HEK293 (cell line): ENCODE data around the gene SCUBE1.

Experiments used
- CTCF ChIA-PET: fragments of 350-600 bp; formaldehyde crosslinking; extraction: SDS; loops from one replicate; lab custom pipeline; 2021; ENCODE audit warnings: antibody characterized with exemption; lab: Yijun Ruan, JAX
- POLR2A ChIA-PET: fragments of 300-600 bp; formaldehyde crosslinking; extraction: SDS; loops from one replicate; lab custom pipeline; 2020; ENCODE audit warnings: antibody characterized with exemption, inconsistent platforms; lab: Yijun Ruan, JAX
- H3K27ac ChIP-seq: fragments of 200-500 bp; sonication (Bioruptor generic); 2 replicates; pipeline ENCODE4 v1.5.1; 2014; ENCODE audit warnings: low read depth, low read length, control low read depth, inconsistent platforms; ENCODE audit errors: extremely low read depth
- H3K36me3 ChIP-seq, 2 experiments: fragments of 200-500 bp in 1 of 2; sonication (Bioruptor generic) in 1 of 2; 1 replicate in 1 of 2; 2 replicates in 1 of 2; pipeline ENCODE4 v1.5.1; 2014 to 2017; ENCODE audit warnings: inconsistent platforms in 2 of 2, low read length in 2 of 2; ENCODE audit not compliant: control insufficient read depth in 2 of 2, insufficient read depth in 1 of 2
- H3K4me1 ChIP-seq: fragments of 200-500 bp; sonication (Bioruptor generic); 2 replicates; pipeline ENCODE4 v1.5.1; 2014; ENCODE audit warnings: mild to moderate bottlenecking, low read length, inconsistent platforms; ENCODE audit not compliant: control insufficient read depth, insufficient read depth
- H3K4me3 ChIP-seq: 2 replicates; pipeline ENCODE4 v1.5.1; 2011; ENCODE audit warnings: low read depth, mild to moderate bottlenecking, control low read depth, low read length, moderate library complexity
- H3K9me3 ChIP-seq: fragments of 200-500 bp; sonication (Bioruptor generic); 2 replicates; pipeline ENCODE4 v1.5.1; 2014; ENCODE audit warnings: low read depth, low read length, inconsistent platforms; ENCODE audit not compliant: control insufficient read depth, insufficient read depth
- GLI4 ChIP-seq: fragments of 450-650 bp; formaldehyde crosslinking; IDR thresholded peaks from 2 replicates; pipeline ENCODE4 v1.5.1; 2016; ENCODE audit warnings: missing biosample characterization, missing genetic modification characterization
- RBAK ChIP-seq: fragments of 450-650 bp; formaldehyde crosslinking; IDR thresholded peaks from 2 replicates; pipeline ENCODE4 v1.5.1; 2016; ENCODE audit warnings: missing biosample characterization, missing genetic modification characterization
- TCF7L2 ChIP-seq: IDR thresholded peaks from 2 replicates; pipeline ENCODE4 v1.6.1; 2011; ENCODE audit warnings: low read depth, mild to moderate bottlenecking, inconsistent platforms, low read length, moderate library complexity, borderline replicate concordance
- TRIM28 ChIP-seq: IDR thresholded peaks from 2 replicates; pipeline ENCODE4 v1.6.1; 2011; ENCODE audit warnings: low read length, control low read depth, borderline replicate concordance
- TSHZ1 ChIP-seq: fragments of 450-650 bp; formaldehyde crosslinking; IDR thresholded peaks from 2 replicates; pipeline ENCODE4 v1.5.1; 2016; ENCODE audit warnings: missing biosample characterization, missing genetic modification characterization, borderline replicate concordance
- ZFP37 ChIP-seq: fragments of 450-650 bp; formaldehyde crosslinking; IDR thresholded peaks from 2 replicates; pipeline ENCODE4 v1.5.1; 2016; ENCODE audit warnings: missing biosample characterization, missing genetic modification characterization
- ZNF10 ChIP-seq: fragments of 450-650 bp; formaldehyde crosslinking; IDR thresholded peaks from 2 replicates; pipeline ENCODE4 v1.5.1; 2017; ENCODE audit warnings: missing biosample characterization, missing genetic modification characterization
- ZNF19 ChIP-seq: fragments of 450-650 bp; formaldehyde crosslinking; IDR thresholded peaks from 2 replicates; pipeline ENCODE4; 2016; ENCODE audit warnings: missing biosample characterization, missing genetic modification characterization, low read depth
- ZNF280C ChIP-seq: fragments of 450-650 bp; formaldehyde crosslinking; IDR thresholded peaks from 2 replicates; pipeline ENCODE4 v1.5.1; 2016; ENCODE audit warnings: missing biosample characterization, missing genetic modification characterization
- ZNF37A ChIP-seq: fragments of 450-650 bp; IDR thresholded peaks from 2 replicates; pipeline ENCODE4 v1.5.1; 2018; ENCODE audit warnings: missing biosample characterization, missing genetic modification characterization
- ZNF394 ChIP-seq: fragments of 450-650 bp; formaldehyde crosslinking; IDR thresholded peaks from 2 replicates; pipeline ENCODE4 v1.5.1; 2016; ENCODE audit warnings: missing biosample characterization, missing genetic modification characterization, mild to moderate bottlenecking, moderate library complexity, borderline replicate concordance
- ZNF48 ChIP-seq: fragments of 450-650 bp; formaldehyde crosslinking; IDR thresholded peaks from 2 replicates; pipeline ENCODE4 v1.5.1; 2016; ENCODE audit warnings: missing biosample characterization, missing genetic modification characterization
- ZNF501 ChIP-seq: fragments of 450-650 bp; formaldehyde crosslinking; IDR thresholded peaks from 2 replicates; pipeline ENCODE4 v1.5.1; 2016; ENCODE audit warnings: missing biosample characterization, missing genetic modification characterization
- ZNF626 ChIP-seq: fragments of 450-650 bp; sonication (Bioruptor Pico); formaldehyde crosslinking; IDR thresholded peaks from 2 replicates; pipeline ENCODE4 v1.5.1; 2018; ENCODE audit warnings: missing biosample characterization, missing genetic modification characterization, inconsistent platforms
- ZNF670 ChIP-seq: fragments of 450-650 bp; formaldehyde crosslinking; IDR thresholded peaks from 2 replicates; pipeline ENCODE4 v1.5.1; 2016; ENCODE audit warnings: missing biosample characterization, missing genetic modification characterization, low read depth
- ZNF768 ChIP-seq: fragments of 450-650 bp; formaldehyde crosslinking; IDR thresholded peaks from 2 replicates; pipeline ENCODE4 v1.5.1; 2018; ENCODE audit warnings: missing biosample characterization, mild to moderate bottlenecking, missing genetic modification characterization

The SCUBE1 gene

GRCh38 chr22:43381693-43382092 is 38.5 kb upstream of the SCUBE1 start:
- H3K4me3 ChIP-seq = no peak overlapping the region
- no peaks in the 10 kb centered on the region for H3K9me3 ChIP-seq
- H3K27ac ChIP-seq = no peak overlapping the region
- POLR2A ChIA-PET = no interaction called here
- no peak for TF ChIP-seq ZNF670 (tag by site-specific recombination)
- TF ChIP-seq ZNF501 (tag by site-specific recombination) = no peak
- TF ChIP-seq TSHZ1 (tag by site-specific recombination) = no peak
- no peak for TF ChIP-seq GLI4 (tag by site-specific recombination)
- no peak for TF ChIP-seq RBAK (tag by site-specific recombination)
- TF ChIP-seq ZNF626 (tag by site-specific recombination) = no peak
- TF ChIP-seq ZNF280C = no peak
- no peak for TF ChIP-seq ZNF768 (tag by site-specific recombination)
- no peak for TF ChIP-seq ZNF19 (tag by site-specific recombination)
- no peak for TF ChIP-seq ZNF394 (tag by site-specific recombination)
- TF ChIP-seq, all 188 proteins: peak for 0
- no peaks in the 10 kb centered on the region for H3K36me3 ChIP-seq
- CTCF ChIA-PET = interaction anchor here (0.5 to 10.2 kb wide), 7 partner anchors 20 to 612 kb away, joined by 3 to 152 read pairs (median 4); no protein-coding TSS in a partner anchor
- peaks cover 5% of the 10 kb centered on the region; the same call in 1 of the 2 replicates for H3K4me1 ChIP-seq

- no peaks in the 10 kb centered on the region for H3K9me3 ChIP-seq
- CTCF ChIA-PET = interaction anchor here (0.6 to 3.8 kb wide), 11 partner anchors 9 to 757 kb away, joined by 3 to 23 read pairs (median 6); no protein-coding TSS in a partner anchor
- H3K4me3 ChIP-seq = no peak overlapping the region
- TF ChIP-seq ZNF10 (tag by site-specific recombination) = no peak
- TF ChIP-seq TRIM28 = peak; percentile 16; the same call in 1 of the 2 replicates
- peak; percentile 58; the same call in 1 of the 2 replicates for TF ChIP-seq TCF7L2
- TF ChIP-seq ZNF37A (tag by site-specific recombination) = no peak
- no peak for TF ChIP-seq ZFP37
- TF ChIP-seq ZNF48 = no peak
- no peaks in the 10 kb centered on the region for H3K36me3 ChIP-seq
- no peak overlapping the region for H3K27ac ChIP-seq
- peaks cover 5% of the 10 kb centered on the region; the same call in 1 of the 2 replicates for H3K4me1 ChIP-seq
- POLR2A ChIA-PET = interaction anchor here (0.6 to 1.2 kb wide), 2 partner anchors 152 to 190 kb away, joined by 3 to 8 read pairs; no protein-coding TSS in a partner anchor
These were observed 34.9 kb upstream of the SCUBE1 start for GRCh38 chr22:43377896-43378704.
